Naive thymus-derived CD8-positive, alpha-beta T cell (primary cell): Measurements from ENCODE around the gene PPP1R1B. TPM values are rescaled to one million over a fixed set of nuclear protein-coding genes. Genes with fewer than 3 reads are reported as not detected.

Experiments
- ATAC-seq, 2 donors: fragments of 150-1000 bp; cut with Tn5 transposase in 1 of 2; sonication (Bioruptor Pico), chemical (Tn5 transposase) in 1 of 2; 1 replicate in 1 of 2; 2 replicates in 1 of 2; pipeline ENCODE4 v1.10.0; 2021; ENCODE audit warnings: mild to moderate bottlenecking in 2 of 2, moderate library complexity in 2 of 2
- POLR2A ChIA-PET: fragments of 350-600 bp; sonication (Branson Sonifier 250); formaldehyde crosslinking; loops from one replicate; lab custom pipeline; 2021; ENCODE audit warnings: antibody characterized with exemption; lab: Charles Lee
- DNase-seq, 10 donors: peaks; one replicate each; pipeline versions ENCODE4 v3.0.0 to v3.0.0-alpha.2; 2020 to 2022
- H3K27ac Mint-ChIP-seq, 10 donors: one replicate each; pipeline ENCODE4 v1.8.0; 2020 to 2022; ENCODE audit warnings: mild to moderate bottlenecking in 10 of 10, mixed read lengths in 10 of 10, moderate library complexity in 4 of 10, inconsistent platforms in 1 of 10
- H3K27me3 Mint-ChIP-seq, 5 donors: one replicate each; pipeline ENCODE4 v1.8.0; 2021 to 2022; ENCODE audit warnings: mixed read lengths in 5 of 5
- H3K36me3 Mint-ChIP-seq, 3 donors: one replicate each; pipeline ENCODE4 v1.8.0; 2020 to 2022; ENCODE audit warnings: mixed read lengths in 3 of 3, mild to moderate bottlenecking in 2 of 3, inconsistent platforms in 1 of 3
- H3K4me1 Mint-ChIP-seq, 4 donors: one replicate each; pipeline ENCODE4 v1.8.0; 2021 to 2022; ENCODE audit warnings: mixed read lengths in 4 of 4
- H3K4me3 Mint-ChIP-seq, 10 donors: one replicate each; pipeline ENCODE4 v1.8.0; 2020 to 2022; ENCODE audit warnings: mild to moderate bottlenecking in 10 of 10, mixed read lengths in 10 of 10, moderate library complexity in 6 of 10, inconsistent platforms in 1 of 10
- H3K9me3 Mint-ChIP-seq, 9 donors: one replicate each; pipeline ENCODE4 v1.8.0; 2020 to 2022; ENCODE audit warnings: mixed read lengths in 9 of 9, mild to moderate bottlenecking in 3 of 9, inconsistent platforms in 1 of 9, moderate library complexity in 1 of 9
- polyA plus RNA-seq, 3 donors: library from polyadenylated mRNA; unstranded; fragments of 300-500 nt; fragmentation: Illumina TruSeq; gene quantifications; one replicate each; pipeline ENCODE4 v1.2.3, GENCODE V29; 2021
- total RNA-seq, 8 experiments: library from RNA in 2 of 8; stranded (reverse) in 2 of 8; gene quantifications; one replicate each; pipeline ENCODE4 v1.2.3 and lab custom pipeline; 2021 to 2026

Gene PPP1R1B
- total and polyA plus RNA-seq, 5 experiments from 2014 or later: not detected

GRCh38 chr17:39652587-39653315 is 26.0 kb downstream of the PPP1R1B start:
- DNase-seq: no peak

GRCh38 chr17:39653316-39653661 is 26.5 kb downstream of the PPP1R1B start:
- Mint-ChIP-seq H3K4me1 (peaks cover 41 to 78% (median 66%) of the 10 kb centered on the region in 4 donors), H3K36me3 (peaks cover 0 to 19% (median 3%) of the 10 kb centered on the region in 3 donors), H3K27me3 (no peaks in the 10 kb centered on the region), H3K27ac (peak overlapping the region in 1 of 10 donors; percentile 19), H3K9me3 (no peaks in the 10 kb centered on the region), H3K4me3 (no peak overlapping the region)
- DNase-seq (no peak), ATAC-seq (no peak)
- POLR2A ChIA-PET: interaction anchor here (1.1 to 2.9 kb wide), 4 partner anchors 10 to 31 kb away, joined by 3 to 20 read pairs (median 8); partner anchors contain the start of genes PNMT and TCAP

More at GRCh38 chr17:39652587-39653315, 26.0 kb downstream of the PPP1R1B start:
- ATAC-seq: no peak
- Mint-ChIP-seq H3K27ac (peak overlapping the region; percentile 49 to 93 (median 76)), H3K27me3 (no peaks in the 10 kb centered on the region), H3K4me3 (peak overlapping the region in 2 of 10 donors; percentile 3 to 14), H3K36me3 (peaks cover 0 to 19% (median under 1%) of the 10 kb centered on the region in 3 donors), H3K4me1 (peaks cover 41 to 72% (median 62%) of the 10 kb centered on the region in 4 donors), H3K9me3 (no peaks in the 10 kb centered on the region)
- POLR2A ChIA-PET: interaction anchor here (1.1 to 3.0 kb wide), 4 partner anchors 10 to 30 kb away, joined by 3 to 11 read pairs (median 7); no protein-coding TSS in a partner anchor

- POLR2A ChIA-PET: interaction anchor here (1.0 to 2.9 kb wide), 7 partner anchors 14 to 100 kb away, joined by 3 to 20 read pairs (median 5); partner anchors contain the start of genes PGAP3, PNMT, STARD3 and TCAP
- H3K36me3 Mint-ChIP-seq: peaks cover 0 to 17% (median 3%) of the 10 kb centered on the region in 3 donors
These were observed 27.0 kb downstream of the PPP1R1B start for GRCh38 chr17:39653662-39654331.

GRCh38 chr17:39655105-39655504 is 28.4 kb downstream of the PPP1R1B start:
- Mint-ChIP-seq H3K27me3 (no peaks in the 10 kb centered on the region), H3K4me3 (peak overlapping the region in 4 of 10 donors; percentile 16 to 43 (median 26)), H3K36me3 (peaks cover 0 to 12% (median 3%) of the 10 kb centered on the region in 3 donors), H3K4me1 (peaks cover 40 to 83% (median 72%) of the 10 kb centered on the region in 4 donors), H3K9me3 (no peaks in the 10 kb centered on the region), H3K27ac (peak overlapping the region; percentile 22 to 92 (median 73))
- ATAC-seq (no peak), DNase-seq (no peak)
- POLR2A ChIA-PET: interaction anchor here (0.8 to 2.9 kb wide), 8 partner anchors 12 to 194 kb away, joined by 3 to 20 read pairs (median 5); partner anchors contain the start of genes PGAP3, PNMT, STARD3 and TCAP

More at GRCh38 chr17:39653662-39654331, 27.0 kb downstream of the PPP1R1B start:
- H3K9me3 Mint-ChIP-seq: no peaks in the 10 kb centered on the region
- peak overlapping the region in 2 of 10 donors; percentile 15 to 18 for H3K4me3 Mint-ChIP-seq
- no peaks in the 10 kb centered on the region for H3K27me3 Mint-ChIP-seq
- H3K4me1 Mint-ChIP-seq: peaks cover 39 to 79% (median 69%) of the 10 kb centered on the region in 4 donors
- peak; percentile 50 to 62 for ATAC-seq
- peak; percentile 56 to 88 (median 76) for DNase-seq
- peak overlapping the region in 7 of 10 donors; percentile 23 to 82 (median 61) for H3K27ac Mint-ChIP-seq

- H3K9me3 Mint-ChIP-seq: no peaks in the 10 kb centered on the region
- H3K27me3 Mint-ChIP-seq: no peaks in the 10 kb centered on the region
- POLR2A ChIA-PET: interaction anchor here (0.8 to 2.7 kb wide), 7 partner anchors 10 to 95 kb away, joined by 3 to 22 read pairs (median 5); partner anchors contain the start of genes PNMT and STARD3
- peaks cover 29 to 72% (median 64%) of the 10 kb centered on the region in 4 donors for H3K4me1 Mint-ChIP-seq
- peak overlapping the region; percentile 11 to 84 (median 70) for H3K4me3 Mint-ChIP-seq
- peak overlapping the region; percentile 71 to 95 (median 90) for H3K27ac Mint-ChIP-seq
- ATAC-seq: peak; percentile 80 to 85
- peaks cover 0 to 33% (median 9%) of the 10 kb centered on the region in 3 donors for H3K36me3 Mint-ChIP-seq
- peak in 5 of 10 donors; percentile 36 to 62 (median 48) for DNase-seq
These were observed 31.6 kb downstream of the PPP1R1B start for GRCh38 chr17:39658346-39658745.

GRCh38 chr17:39658760-39659159 is 32.0 kb downstream of the PPP1R1B start:
- peak overlapping the region; percentile 71 to 95 (median 90) for H3K27ac Mint-ChIP-seq
- ATAC-seq (peak in 1 of 2 donors; percentile 20), DNase-seq (no peak)
- no peaks in the 10 kb centered on the region for H3K9me3 Mint-ChIP-seq
- peak overlapping the region; percentile 11 to 84 (median 70) for H3K4me3 Mint-ChIP-seq
- no peaks in the 10 kb centered on the region for H3K27me3 Mint-ChIP-seq
- H3K4me1 Mint-ChIP-seq: peaks cover 27 to 69% (median 61%) of the 10 kb centered on the region in 4 donors
- H3K36me3 Mint-ChIP-seq: peaks cover 0 to 33% (median 9%) of the 10 kb centered on the region in 3 donors
- POLR2A ChIA-PET: interaction anchor here (0.8 to 2.7 kb wide), 6 partner anchors 9 to 95 kb away, joined by 3 to 22 read pairs (median 5); partner anchors contain the start of genes PNMT and STARD3

GRCh38 chr17:39659279-39660010 is 32.7 kb downstream of the PPP1R1B start:
- Mint-ChIP-seq H3K36me3 (peaks cover 0 to 33% (median 9%) of the 10 kb centered on the region in 3 donors), H3K27ac (peak overlapping the region; percentile 74 to 96 (median 94)), H3K27me3 (no peaks in the 10 kb centered on the region), H3K4me1 (peaks cover 26 to 66% (median 60%) of the 10 kb centered on the region in 4 donors), H3K9me3 (no peaks in the 10 kb centered on the region), H3K4me3 (peak overlapping the region; percentile 68 to 86 (median 74))
- POLR2A ChIA-PET: interaction anchor here (1.0 to 1.9 kb wide), 7 partner anchors 9 to 404 kb away, joined by 3 to 10 read pairs (median 4); partner anchors contain the start of genes PGAP3, PNMT and THRA
- DNase-seq: peak in 3 of 10 donors; percentile 32 to 53 (median 45)
- ATAC-seq: peak; percentile 55 to 59

- ATAC-seq (no peak), DNase-seq (no peak)
- peaks cover 23 to 65% (median 55%) of the 10 kb centered on the region in 4 donors for H3K4me1 Mint-ChIP-seq
- H3K9me3 Mint-ChIP-seq: no peaks in the 10 kb centered on the region
- peak overlapping the region; percentile 74 to 96 (median 94) for H3K27ac Mint-ChIP-seq
- H3K36me3 Mint-ChIP-seq: peaks cover 0 to 33% (median 9%) of the 10 kb centered on the region in 3 donors
- H3K27me3 Mint-ChIP-seq: no peaks in the 10 kb centered on the region
- POLR2A ChIA-PET: interaction anchor here (1.0 to 1.9 kb wide), 7 partner anchors 8 to 403 kb away, joined by 3 to 10 read pairs (median 4); partner anchors contain the start of genes PGAP3, PNMT and THRA
- peak overlapping the region; percentile 68 to 86 (median 74) for H3K4me3 Mint-ChIP-seq
These were observed 33.2 kb downstream of the PPP1R1B start for GRCh38 chr17:39660011-39660360.

- H3K27me3 Mint-ChIP-seq: no peaks in the 10 kb centered on the region
- peak overlapping the region; percentile 74 to 96 (median 93) for H3K27ac Mint-ChIP-seq
- POLR2A ChIA-PET: interaction anchor here (1.0 to 1.9 kb wide), 9 partner anchors 8 to 403 kb away, joined by 3 to 10 read pairs (median 4); partner anchors contain the start of genes PGAP3, PNMT and THRA
- H3K9me3 Mint-ChIP-seq: no peaks in the 10 kb centered on the region
- peaks cover 0 to 29% (median 9%) of the 10 kb centered on the region in 3 donors for H3K36me3 Mint-ChIP-seq
- peaks cover 19 to 65% (median 54%) of the 10 kb centered on the region in 4 donors for H3K4me1 Mint-ChIP-seq
- ATAC-seq: no peak
- peak overlapping the region in 9 of 10 donors; percentile 30 to 81 (median 69) for H3K4me3 Mint-ChIP-seq
- no peak for DNase-seq
These were observed 33.9 kb downstream of the PPP1R1B start for GRCh38 chr17:39660397-39661385.
